Measurements from ENCODE around the gene PTPRT.
"Not testable (repeated sequence)": the region's sequence is repeated elsewhere in the genome, so short reads cannot be mapped to it uniquely, and the experiment has no call there.

The PTPRT gene

DNA sequence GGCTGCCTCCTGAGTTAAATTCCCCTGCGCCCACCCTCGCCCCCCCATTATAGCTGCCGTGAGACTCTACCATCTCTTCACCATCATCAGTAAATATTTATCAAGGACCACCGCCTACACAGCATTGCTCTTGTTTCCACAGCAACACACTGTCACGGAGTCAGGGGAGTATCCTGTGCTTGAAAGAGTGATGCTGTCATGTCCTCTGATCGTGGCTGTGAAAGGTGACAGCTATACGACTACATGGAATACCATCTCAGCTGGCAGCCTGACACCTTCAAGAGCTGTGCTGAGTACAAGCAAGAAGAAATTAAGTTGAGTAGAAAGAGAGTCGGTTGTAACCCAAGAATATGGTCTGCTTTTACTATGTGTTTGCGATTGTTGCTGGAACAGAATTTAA is 3.4 kb downstream of the PTPRT start:
- DNase-seq = no peak

DNA sequence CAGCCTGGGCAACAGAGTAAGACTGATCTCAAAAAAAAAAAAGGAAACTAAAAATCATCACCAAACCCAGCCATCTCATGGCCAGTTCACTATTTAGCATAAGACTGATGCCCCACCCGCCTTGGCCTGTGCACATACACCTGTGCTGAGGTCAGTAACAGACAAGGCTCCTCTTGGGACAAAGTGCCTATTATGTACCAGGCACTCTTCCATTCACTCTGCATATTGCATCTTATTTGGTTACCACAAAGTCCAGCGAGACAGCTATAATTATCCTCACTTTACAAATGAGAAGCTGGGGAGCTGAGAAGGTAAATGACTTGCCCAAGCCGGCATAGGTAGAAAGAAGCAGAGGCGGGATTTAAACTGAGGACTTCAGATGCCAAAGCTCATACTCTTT is 3.8 kb downstream of the PTPRT start:
- DNase-seq = no peak

GRCh38 chr20:43183536-43184070 is 6.1 kb downstream of the PTPRT start:
- DNase-seq = no peak

- no peak for DNase-seq
These were observed 11.6 kb downstream of the PTPRT start for GRCh38 chr20:43178080-43178479.

DNA sequence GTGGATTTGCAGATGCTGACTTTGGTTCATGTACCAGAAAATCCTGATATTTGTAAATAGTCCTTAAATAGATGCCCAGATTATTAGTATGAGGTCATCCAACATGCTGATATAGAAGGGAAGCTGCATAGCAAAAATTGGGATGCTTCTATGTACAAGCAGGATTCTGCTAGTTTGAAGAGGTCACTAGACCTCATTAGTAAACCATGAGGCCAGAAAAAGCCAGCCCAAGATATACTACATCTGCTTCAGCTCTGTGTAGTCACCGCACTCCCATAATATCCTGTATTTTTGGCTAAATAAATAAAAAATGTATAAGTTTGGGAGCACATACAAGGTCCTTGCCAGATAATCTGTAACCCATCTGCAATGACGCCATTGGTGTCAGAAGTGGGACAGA is 13.0 kb downstream of the PTPRT start:
- no peak for DNase-seq

DNA sequence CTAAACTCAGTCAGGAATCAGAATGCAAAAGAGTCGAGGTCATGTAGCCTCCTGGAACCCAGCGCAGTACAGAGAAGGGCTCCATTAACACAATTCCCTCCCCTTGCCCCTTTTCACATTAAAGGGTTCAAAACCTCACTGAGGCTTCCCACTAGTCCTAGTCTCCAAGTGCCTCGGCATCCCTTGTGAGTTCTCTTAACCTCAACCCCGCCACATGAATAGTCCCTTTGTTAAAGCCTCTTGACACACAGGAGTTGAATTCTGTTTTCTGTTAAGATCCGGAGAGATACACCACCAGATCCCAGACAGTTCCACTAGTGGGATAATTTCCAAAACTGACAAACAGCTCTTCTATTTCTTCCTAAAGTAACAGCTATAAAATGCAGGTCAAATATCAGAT is 17.8 kb downstream of the PTPRT start:
- no peak for DNase-seq

- no peak for DNase-seq
These were observed 18.9 kb downstream of the PTPRT start for GRCh38 chr20:43170771-43171170.

DNA sequence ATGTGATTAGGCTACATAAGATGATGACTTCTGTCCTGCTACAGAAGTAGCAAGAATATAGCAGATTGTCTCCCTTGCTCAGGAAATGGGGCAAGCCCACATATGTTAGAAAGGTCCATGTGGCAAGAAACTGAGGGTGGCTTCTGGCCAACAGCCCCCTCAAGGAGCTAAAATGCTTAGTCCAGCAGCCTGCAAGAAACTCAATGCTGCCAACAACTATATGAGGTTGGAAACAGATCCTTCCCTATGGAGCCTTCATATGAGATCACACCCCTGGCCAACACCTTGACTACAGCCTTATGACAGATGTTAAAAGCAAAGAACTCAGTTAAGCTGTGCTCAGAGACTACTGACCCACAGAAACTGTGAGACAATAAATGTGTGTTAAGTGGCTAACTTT is 22.1 kb downstream of the PTPRT start:
- no peak for DNase-seq

DNA sequence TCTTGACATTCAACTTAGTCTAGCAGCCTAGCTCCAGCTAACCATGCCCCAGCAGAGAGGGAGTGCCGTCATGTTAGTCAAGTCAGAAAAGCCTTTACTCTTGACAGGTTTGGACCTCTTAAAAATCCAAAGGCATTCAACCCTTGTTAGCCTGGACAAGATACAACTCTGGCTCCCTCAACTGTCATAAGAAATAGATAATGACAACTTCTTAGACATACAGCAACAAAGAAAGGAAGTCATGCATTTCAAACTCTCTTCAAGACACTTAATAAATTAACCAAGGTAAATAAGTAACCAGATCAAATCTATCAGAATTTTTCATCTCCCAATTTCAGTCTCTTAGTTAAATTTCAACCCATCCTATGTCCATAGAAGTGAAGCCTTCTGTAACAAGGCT is 22.7 kb downstream of the PTPRT start:
- no peak for DNase-seq

- DNase-seq = no peak
These were observed 24.1 kb downstream of the PTPRT start for GRCh38 chr20:43165611-43166010.

- DNase-seq = not testable (repeated sequence)
These were observed 25.0 kb downstream of the PTPRT start for GRCh38 chr20:43164736-43165135.

- no peak for DNase-seq
These were observed 28.0 kb downstream of the PTPRT start for GRCh38 chr20:43161716-43162115.

GRCh38 chr20:43160941-43161340 is 28.8 kb downstream of the PTPRT start:
- DNase-seq = no peak

GRCh38 chr20:43159994-43160393 is 29.7 kb downstream of the PTPRT start:
- DNase-seq = peak in 1 of 2 donors; percentile 5

DNA sequence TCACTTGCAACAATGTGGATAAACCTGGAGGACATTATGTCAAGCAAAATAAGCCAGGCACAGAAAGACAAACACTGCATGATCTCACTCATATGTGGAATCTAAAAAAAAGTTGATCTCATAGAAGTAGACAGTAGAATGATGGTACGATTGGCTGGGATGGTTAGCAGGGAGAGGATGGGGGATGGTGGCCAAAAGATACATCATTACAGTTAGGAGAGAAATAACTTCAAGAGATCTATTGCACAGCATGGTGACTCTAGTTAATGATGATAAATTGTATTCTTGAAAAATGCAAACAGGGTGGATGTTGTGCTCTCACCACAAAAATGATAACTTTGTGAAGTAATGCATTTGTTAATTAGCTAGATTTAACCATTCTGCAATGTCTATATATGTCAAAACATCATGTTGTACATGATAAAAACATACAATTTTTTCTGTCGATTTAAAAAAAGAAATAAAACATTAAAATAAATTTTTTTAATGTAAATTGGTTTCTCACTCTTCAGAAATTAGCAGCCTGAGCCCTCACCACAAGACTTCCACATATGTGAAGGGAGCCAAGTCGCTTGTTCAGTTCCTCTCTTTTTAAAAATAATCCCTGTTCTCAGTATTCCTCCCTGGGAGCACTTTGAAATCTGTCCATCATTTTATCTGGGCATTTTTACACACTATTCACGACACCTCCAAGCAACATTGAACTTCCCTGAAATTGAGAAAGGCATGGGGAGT is 34.2 kb downstream of the PTPRT start:
- no peak for DNase-seq

DNA sequence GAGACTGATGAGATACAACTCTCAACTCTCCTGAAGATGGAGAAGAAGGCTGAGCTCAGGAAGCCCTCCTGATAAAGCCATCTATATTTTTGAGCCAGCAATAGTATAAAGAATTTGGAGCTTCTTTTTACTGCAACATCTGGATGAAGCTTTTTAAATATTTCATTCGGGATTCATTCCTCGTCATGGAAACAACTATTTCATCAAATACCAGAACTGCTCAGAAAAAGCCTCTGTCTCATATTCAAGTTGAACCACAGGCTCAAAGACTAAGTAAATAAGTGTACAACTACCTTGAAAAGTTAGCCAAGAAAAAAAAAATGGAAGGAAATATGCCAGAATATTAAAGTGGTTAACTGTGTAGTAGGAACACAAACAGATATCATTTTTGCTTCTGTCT is 37.8 kb downstream of the PTPRT start:
- DNase-seq = no peak

DNA sequence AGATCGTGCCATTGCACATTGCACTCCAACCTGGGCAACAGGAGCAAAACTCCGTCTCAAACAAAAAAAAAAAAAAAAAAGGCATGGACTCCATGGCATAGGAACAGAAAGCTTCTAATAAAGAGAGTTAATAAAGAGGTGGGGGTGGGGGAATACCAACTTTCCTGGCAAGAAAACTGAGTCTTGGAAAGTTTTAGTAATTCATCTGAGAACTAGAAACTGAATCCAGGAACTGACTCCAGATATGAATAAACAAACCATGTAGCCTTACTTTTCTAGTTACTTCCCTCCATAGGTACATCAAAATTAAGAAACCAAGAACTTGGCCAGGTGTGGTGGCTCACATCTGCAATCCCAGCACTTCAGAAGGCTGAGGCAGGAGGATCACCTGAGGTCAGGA is 38.5 kb downstream of the PTPRT start:
- no peak for DNase-seq

- DNase-seq = no peak
These were observed 49.0 kb downstream of the PTPRT start for GRCh38 chr20:43140726-43141125.

- DNase-seq = no peak
These were observed 51.5 kb downstream of the PTPRT start for GRCh38 chr20:43138061-43138770.

- no peak for DNase-seq
These were observed 52.5 kb downstream of the PTPRT start for GRCh38 chr20:43137160-43137559.

DNA sequence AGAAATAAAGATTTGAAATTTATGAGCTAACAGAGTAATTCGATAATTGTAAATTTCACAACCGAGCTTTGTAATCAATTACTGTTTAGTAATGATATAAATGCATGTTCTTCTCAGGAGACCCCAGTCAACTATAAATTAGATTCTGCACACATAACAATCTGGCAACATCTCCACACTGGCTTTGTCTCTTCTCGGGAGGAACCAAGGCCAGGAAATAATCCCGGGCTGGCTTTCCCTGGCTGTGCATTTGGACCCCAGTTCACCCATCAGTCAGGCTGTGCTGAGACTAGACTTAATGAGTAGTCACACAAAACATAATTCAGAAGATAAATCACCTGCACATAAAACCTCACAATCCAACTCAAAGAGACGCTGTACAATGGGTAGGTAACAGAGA is 65.5 kb downstream of the PTPRT start:
- no peak for DNase-seq

DNA sequence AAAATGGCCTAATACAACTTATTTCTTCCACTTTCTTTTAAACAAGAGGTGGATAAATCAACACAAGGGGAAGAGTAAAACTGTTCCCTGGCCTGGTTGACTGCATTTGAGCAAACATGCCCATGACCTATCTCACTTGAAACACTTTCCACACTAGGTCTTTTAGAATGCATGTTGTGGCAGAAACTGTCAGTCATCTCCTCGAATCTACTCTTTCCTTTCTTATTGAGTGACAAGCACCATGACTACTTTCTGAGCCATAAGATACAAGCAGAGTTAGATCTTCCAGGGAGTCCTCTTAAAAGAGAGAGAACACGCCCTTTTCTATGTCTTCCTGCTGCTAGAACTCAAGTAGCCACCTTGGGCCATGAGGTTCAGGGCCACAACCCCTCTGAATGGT is 66.5 kb downstream of the PTPRT start:
- no peak for DNase-seq

GRCh38 chr20:43119720-43120119 is 70.0 kb downstream of the PTPRT start:
- DNase-seq = no peak

GRCh38 chr20:43102394-43102793 is 87.3 kb downstream of the PTPRT start:
- no peak for DNase-seq

DNA sequence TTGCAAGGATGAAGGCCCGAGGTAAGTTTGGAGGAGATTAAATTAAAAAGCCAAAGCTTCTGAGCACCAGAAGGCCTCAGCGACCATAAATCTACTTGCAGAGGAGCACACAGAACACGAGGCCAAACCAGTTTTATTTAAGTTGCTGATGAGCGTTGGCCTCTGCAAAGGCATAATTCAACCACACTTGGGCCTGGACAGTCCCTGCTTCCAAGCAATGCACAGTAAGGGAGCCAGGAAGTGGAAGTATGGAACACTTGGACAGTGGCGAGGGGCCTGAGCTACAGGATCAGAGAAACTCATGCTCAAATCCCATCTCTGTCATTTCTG is 92.8 kb downstream of the PTPRT start:
- no peak for DNase-seq

All from hippocampal formation (tissue), 2 donors.